Caco-2 (cell line): ENCODE measurements around the gene SEC31A. TPM values are rescaled to one million over a fixed set of nuclear protein-coding genes. Genes with fewer than 3 reads are reported as not detected.
A peak's percentile ranks its signal among the peaks of the same experiment; 100 is the strongest.
"Not testable (repeated sequence)": the region's sequence is repeated elsewhere in the genome, so short reads cannot be mapped to it uniquely, and the experiment has no call there.

Experiments used
- BruUV-seq: library from RNA; stranded (reverse); fragments of 400-500 nt; replicated peaks from 2 replicates; lab custom pipeline; 2021; lab: Mats Ljungman, UMichigan
- CTCF ChIA-PET: fragments of 300-600 bp; sonication (Branson Sonifier 250); formaldehyde crosslinking; loops from one replicate; lab custom pipeline; 2022; ENCODE audit warnings: antibody characterized with exemption; lab: Charles Lee
- POLR2A ChIA-PET: fragments of 300-600 bp; sonication (Branson Sonifier 250); formaldehyde crosslinking; loops from one replicate; lab custom pipeline; 2022; ENCODE audit warnings: antibody characterized with exemption; lab: Charles Lee
- DNase-seq, 2 experiments: peaks; one replicate each; pipeline versions ENCODE4 v3.0.0 to v3.0.0-alpha.2; 2020 to 2022
- H3K27me3 ChIP-seq: replicated peaks from 2 replicates; pipeline ENCODE4 v1.6.0; 2011; ENCODE audit warnings: low read length; ENCODE audit not compliant: control insufficient read depth, insufficient read depth
- H3K36me3 ChIP-seq: 2 replicates; pipeline ENCODE4 v1.5.1; 2011; ENCODE audit warnings: low read length; ENCODE audit not compliant: control insufficient read depth, insufficient read depth
- H3K4me1 ChIP-seq: fragments of 250-450 bp; sonication (Bioruptor Pico); 2 replicates; pipeline ENCODE4 v1.5.1; 2020; ENCODE audit warnings: mild to moderate bottlenecking
- H3K4me3 ChIP-seq: 2 replicates; pipeline ENCODE4 v1.5.1; 2011; ENCODE audit warnings: low read depth, mild to moderate bottlenecking, control low read depth, low read length
- H3K9me3 ChIP-seq: fragments of 250-450 bp; sonication (Bioruptor Pico); 2 replicates; pipeline ENCODE4 v1.5.1; 2020; ENCODE audit warnings: mild to moderate bottlenecking, moderate library complexity
- H3K27ac Mint-ChIP-seq: one replicate; pipeline ENCODE4 v1.8.0; 2022; ENCODE audit warnings: mixed read lengths; ENCODE audit not compliant: unreplicated experiment
- H3K27me3 Mint-ChIP-seq: one replicate; pipeline ENCODE4 v1.8.0; 2022; ENCODE audit warnings: mixed read lengths; ENCODE audit not compliant: insufficient read depth, unreplicated experiment
- H3K36me3 Mint-ChIP-seq: one replicate; pipeline ENCODE4 v1.8.0; 2022; ENCODE audit warnings: mild to moderate bottlenecking, mixed read lengths; ENCODE audit not compliant: insufficient read depth, unreplicated experiment
- H3K4me1 Mint-ChIP-seq: one replicate; pipeline ENCODE4 v1.8.0; 2022; ENCODE audit warnings: low read depth, mixed read lengths; ENCODE audit not compliant: unreplicated experiment
- H3K4me3 Mint-ChIP-seq: one replicate; pipeline ENCODE4 v1.8.0; 2022; ENCODE audit warnings: mild to moderate bottlenecking, moderate library complexity, mixed read lengths; ENCODE audit not compliant: unreplicated experiment
- H3K9me3 Mint-ChIP-seq: one replicate; pipeline ENCODE4 v1.8.0; 2022; ENCODE audit warnings: mixed read lengths; ENCODE audit not compliant: unreplicated experiment
- CTCF ChIP-seq, 2 experiments: fragments of 200-600 bp in 1 of 2; IDR thresholded peaks; 1 replicate in 1 of 2; 2 replicates in 1 of 2; pipeline versions ENCODE4 v1.5.1 to v1.8.0; 2011 to 2022; ENCODE audit warnings: antibody characterized with exemption in 1 of 2, control low read depth in 1 of 2, inconsistent platforms in 1 of 2, low read depth in 1 of 2, low read length in 1 of 2, mild to moderate bottlenecking in 1 of 2, moderate library complexity in 1 of 2; ENCODE audit not compliant: insufficient read depth in 1 of 2, severe bottlenecking in 1 of 2, unreplicated experiment in 1 of 2
- intact Hi-C: fragments of 100-400 bp; cut with micrococcal nuclease; formaldehyde crosslinking; loops from one replicate; pipeline ENCODE4 v1.10.0; 2022; ENCODE audit not compliant: unreplicated experiment
- total RNA-seq: library from RNA; stranded (reverse); gene quantifications from 2 replicates; pipeline ENCODE4 v1.2.3, GENCODE V29; 2022

The SEC31A gene
- total RNA-seq, 1 experiment from 2014 or later: 175 TPM

DNA sequence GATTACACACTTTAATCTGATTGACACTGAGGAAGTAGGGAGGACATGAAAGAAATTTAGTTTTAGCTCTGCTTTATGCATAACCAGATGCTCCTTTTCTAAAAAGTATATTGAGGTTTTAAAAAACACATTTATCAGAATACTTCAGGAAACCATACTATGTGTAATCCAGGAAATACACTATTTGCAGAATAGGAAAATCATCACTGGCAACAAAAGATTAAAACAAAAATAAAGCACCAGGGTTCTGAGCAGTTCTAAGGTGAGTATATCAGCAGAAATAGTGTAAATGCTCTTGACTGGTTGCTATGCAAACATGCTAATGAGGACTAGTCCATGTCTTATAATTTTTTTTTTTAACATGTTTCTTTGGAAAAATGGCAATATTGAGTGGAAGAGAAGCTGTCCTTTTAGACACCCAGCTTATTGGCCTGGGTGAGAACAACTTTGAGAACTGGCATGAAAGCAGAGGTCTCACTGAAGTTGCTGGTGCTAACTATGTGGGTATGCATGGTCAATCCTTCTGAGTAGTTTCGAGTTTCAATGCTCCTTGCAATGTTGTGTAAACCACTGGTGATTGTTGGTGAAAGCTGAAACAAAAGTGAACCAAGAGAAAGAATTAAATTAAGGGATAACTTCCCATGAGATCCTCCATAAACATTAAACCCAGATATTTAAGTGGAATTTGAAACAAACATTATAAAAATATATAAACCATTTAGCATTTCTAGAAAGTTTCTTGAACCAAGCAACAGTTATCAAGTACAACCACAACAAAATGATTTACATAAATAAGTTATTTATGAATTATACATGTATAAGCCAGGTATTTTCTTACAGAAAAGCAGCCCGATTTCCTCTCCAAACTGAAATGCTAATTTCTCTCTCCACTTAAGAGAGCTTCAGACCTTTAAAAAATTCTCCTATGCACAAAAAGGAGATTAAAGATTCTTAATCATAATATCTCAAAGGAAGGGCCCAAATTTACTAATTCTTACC lies 72.0 kb downstream of the SEC31A start:
- Mint-ChIP-seq H3K36me3 (peaks cover 70% of the 10 kb centered on the region), H3K4me1 (no peaks in the 10 kb centered on the region), H3K4me3 (no peak overlapping the region), H3K27ac (no peak overlapping the region), H3K9me3 (no peaks in the 10 kb centered on the region), H3K27me3 (no peaks in the 10 kb centered on the region)
- Histone ChIP-seq H3K4me3 (no peak overlapping the region), H3K27me3 (no peaks in the 10 kb centered on the region), H3K4me1 (no peaks in the 10 kb centered on the region), H3K9me3 (no peaks in the 10 kb centered on the region), H3K36me3 (no peaks in the 10 kb centered on the region; the same call in 1 of the 2 replicates)
- intact Hi-C loops: no loop called here
- BruUV-seq: TSS peak; percentile 28
- CTCF ChIA-PET: no interaction called here
- no peak for TF ChIP-seq CTCF (IDR thresholded peaks at IDR 0.05; ENCODE audit: insufficient read depth in 1 of 2, low read depth in 1 of 2, low read length in 1 of 2, severe bottlenecking in 1 of 2, unreplicated experiment in 1 of 2)
- no peak for DNase-seq
- POLR2A ChIA-PET: no interaction called here

GRCh38 chr4:82816874-82817273 lies 74.1 kb downstream of the SEC31A start:
- peaks cover 55% of the 10 kb centered on the region for H3K36me3 Mint-ChIP-seq
- H3K27ac Mint-ChIP-seq, H3K9me3 Mint-ChIP-seq, H3K27me3 ChIP-seq, POLR2A ChIA-PET, H3K36me3 ChIP-seq, DNase-seq, H3K9me3 ChIP-seq, intact Hi-C loops, H3K4me3 Mint-ChIP-seq, H3K4me3 ChIP-seq, H3K4me1 Mint-ChIP-seq, H3K4me1 ChIP-seq, BruUV-seq, CTCF ChIA-PET, H3K27me3 Mint-ChIP-seq: not testable (repeated sequence)

DNA sequence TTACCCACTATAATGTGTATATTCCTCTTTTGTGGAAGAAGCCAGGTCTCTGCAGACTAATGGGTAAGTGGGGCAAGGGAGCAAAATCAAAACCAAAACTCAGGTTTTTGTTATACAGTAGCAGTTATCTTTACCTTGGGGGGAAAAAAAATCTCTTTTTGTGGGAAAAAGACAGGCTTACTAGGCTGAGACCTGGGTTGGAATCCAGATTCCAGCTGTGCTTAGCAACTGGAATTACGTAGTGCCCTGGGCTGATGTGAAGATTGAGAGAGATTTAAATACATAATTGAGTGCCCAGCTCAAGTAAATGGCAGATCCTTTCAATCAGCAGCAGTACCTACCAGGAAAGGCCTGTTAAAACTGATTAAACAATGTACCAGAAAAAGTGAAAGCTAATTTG lies 76.9 kb downstream of the SEC31A start:
- H3K36me3 Mint-ChIP-seq: peaks cover 31% of the 10 kb centered on the region
- POLR2A ChIA-PET: no interaction called here
- intact Hi-C loops: no loop called here

More for the DNA sequence above, 76.9 kb downstream of the SEC31A start:
- CTCF ChIA-PET: no interaction called here
- Mint-ChIP-seq H3K9me3 (no peaks in the 10 kb centered on the region), H3K27me3 (no peaks in the 10 kb centered on the region), H3K4me1 (no peaks in the 10 kb centered on the region), H3K4me3 (no peak overlapping the region), H3K27ac (no peak overlapping the region)
- BruUV-seq: no TSS peak
- no peak for TF ChIP-seq CTCF (IDR thresholded peaks at IDR 0.05; ENCODE audit: insufficient read depth in 1 of 2, low read depth in 1 of 2, low read length in 1 of 2, severe bottlenecking in 1 of 2, unreplicated experiment in 1 of 2)
- Histone ChIP-seq H3K9me3 (no peaks in the 10 kb centered on the region), H3K27me3 (no peaks in the 10 kb centered on the region), H3K4me3 (no peak overlapping the region), H3K36me3 (no peaks in the 10 kb centered on the region; the same call in 1 of the 2 replicates), H3K4me1 (no peaks in the 10 kb centered on the region)
- DNase-seq: no peak
